GM12878 (cell line): ENCODE data around the gene GCDH. TPM values are rescaled to one million over a fixed set of nuclear protein-coding genes. Genes with fewer than 3 reads are reported as not detected.

ENCODE experiments used
- ATAC-seq: fragments of 200-7000 bp; cut with Tn5 transposase; 3 replicates; pipeline ENCODE4 v1.9.1; 2020; ENCODE audit warnings: mild to moderate bottlenecking, moderate library complexity
- BruUV-seq: library from RNA; stranded (reverse); fragments of 400-500 nt; replicated peaks from 2 replicates; lab custom pipeline; 2021; lab: Mats Ljungman, UMichigan
- CTCF ChIA-PET: fragments of 300-600 bp; sonication (Branson Sonifier 250); formaldehyde crosslinking; extraction: SDS; loops from one replicate; lab custom pipeline; 2021; ENCODE audit warnings: inconsistent platforms; lab: Yijun Ruan, JAX
- POLR2A ChIA-PET: fragments of 350-600 bp; formaldehyde crosslinking; extraction: SDS; loops from one replicate; lab custom pipeline; 2021; ENCODE audit warnings: inconsistent platforms; lab: Charles Lee
- RAD21 ChIA-PET: fragments of 300-600 bp; sonication (Branson Sonifier 250); formaldehyde crosslinking; loops from one replicate; lab custom pipeline; 2023; ENCODE audit warnings: antibody characterized with exemption; ENCODE audit not compliant: unreplicated experiment; lab: Charles Lee
- SMC1A ChIA-PET: fragments of 300-600 bp; sonication (Branson Sonifier 250); formaldehyde crosslinking; loops from one replicate; lab custom pipeline; 2023; ENCODE audit not compliant: unreplicated experiment, uncharacterized antibody; lab: Charles Lee
- DNase-seq: peaks from one replicate; pipeline ENCODE4 v3.0.0-alpha.2; 2011; ENCODE audit warnings: low read depth, low spot score
- FAIRE-seq: peaks from 3 replicates; lab custom pipeline; 2011; peaks lifted over from hg19 to GRCh38; lab: Jason Lieb, UNC
- H2AFZ ChIP-seq: 2 replicates; pipeline ENCODE4 v1.6.0; 2011; ENCODE audit warnings: low read depth, low read length, control low read depth; ENCODE audit not compliant: control insufficient read depth
- H3K27ac ChIP-seq: 2 replicates; pipeline ENCODE4 v1.5.1; 2011; ENCODE audit warnings: control low read depth; ENCODE audit not compliant: control insufficient read depth, insufficient read depth
- H3K27me3 ChIP-seq, 2 experiments: replicated peaks in 1 of 2; 2 replicates each; pipeline versions ENCODE4 v1.6.0 to v1.6.1; 2011; ENCODE audit warnings: low read length in 1 of 2; ENCODE audit not compliant: control insufficient read depth in 2 of 2, insufficient read depth in 2 of 2
- H3K36me3 ChIP-seq, 2 experiments: 2 replicates each; pipeline ENCODE4 v1.5.1; 2011; ENCODE audit warnings: low read length in 1 of 2; ENCODE audit not compliant: control insufficient read depth in 2 of 2, insufficient read depth in 2 of 2
- H3K4me1 ChIP-seq: 2 replicates; pipeline ENCODE4 v1.6.1; 2011; ENCODE audit warnings: mild to moderate bottlenecking, low read length, moderate library complexity, mixed read lengths; ENCODE audit not compliant: control insufficient read depth, insufficient read depth
- H3K4me2 ChIP-seq: 2 replicates; pipeline ENCODE4 v1.6.0; 2011; ENCODE audit warnings: control low read depth; ENCODE audit not compliant: control insufficient read depth, insufficient read depth
- H3K4me3 ChIP-seq: fragments of 200-600 bp; sonication (generic); 2 replicates; pipeline ENCODE4 v1.5.1; 2016
- H3K79me2 ChIP-seq: 2 replicates; pipeline ENCODE4 v1.6.0; 2011; ENCODE audit warnings: low read length; ENCODE audit not compliant: control insufficient read depth, insufficient read depth
- H3K9ac ChIP-seq: 2 replicates; pipeline ENCODE4 v1.8.0; 2011; ENCODE audit warnings: low read length, control low read depth, mixed read lengths; ENCODE audit not compliant: control insufficient read depth, insufficient read depth
- H3K9me3 ChIP-seq: replicated peaks from 3 replicates; pipeline ENCODE4 v1.5.1; 2011; ENCODE audit warnings: mild to moderate bottlenecking, low read length; ENCODE audit not compliant: control insufficient read depth, insufficient read depth
- H4K20me1 ChIP-seq: 2 replicates; pipeline ENCODE4 v1.6.0; 2011; ENCODE audit not compliant: control insufficient read depth, insufficient read depth
- BCL11A ChIP-seq: IDR thresholded peaks from 2 replicates; pipeline ENCODE4 v1.6.1; 2011; ENCODE audit warnings: low read depth, low read length
- CEBPB ChIP-seq, 2 experiments: fragments of 150-350 bp in 1 of 2; IDR thresholded peaks; 2 replicates each; pipeline ENCODE4 v1.6.1; 2012 to 2014; ENCODE audit warnings: low read depth in 2 of 2, low read length in 2 of 2, borderline replicate concordance in 1 of 2, inconsistent platforms in 1 of 2
- CHD2 ChIP-seq: IDR thresholded peaks from 2 replicates; pipeline ENCODE4 v1.6.1; 2011; ENCODE audit warnings: low read depth, low read length, improper control_type of control experiment, borderline replicate concordance
- IKZF2 ChIP-seq, 2 experiments: fragments of 450-650 bp; IDR thresholded peaks; 2 replicates each; pipeline ENCODE4 v1.6.1; 2017; ENCODE audit warnings: mild to moderate bottlenecking in 2 of 2, moderate library complexity in 2 of 2
- IRF4 ChIP-seq: IDR thresholded peaks from 2 replicates; pipeline ENCODE4 v1.6.1; 2011; ENCODE audit warnings: low read depth, low read length
- IRF5 ChIP-seq: fragments of 450-650 bp; IDR thresholded peaks from 2 replicates; pipeline ENCODE4 v1.6.1; 2017; ENCODE audit warnings: borderline replicate concordance
- MTA3 ChIP-seq: IDR thresholded peaks from 2 replicates; pipeline ENCODE4 v1.6.1; 2012; ENCODE audit warnings: low read length, inconsistent platforms, borderline replicate concordance
- NR2C1 ChIP-seq: fragments of 450-650 bp; IDR thresholded peaks from 2 replicates; pipeline ENCODE4 v1.6.1; 2017; ENCODE audit warnings: antibody characterized with exemption, mild to moderate bottlenecking, moderate library complexity
- PML ChIP-seq: IDR thresholded peaks from 2 replicates; pipeline ENCODE4 v1.6.1; 2012; ENCODE audit warnings: low read length, inconsistent platforms
- RB1 ChIP-seq: fragments of 450-650 bp; formaldehyde crosslinking; IDR thresholded peaks from 2 replicates; pipeline ENCODE4 v1.6.1; 2017; ENCODE audit warnings: mild to moderate bottlenecking, borderline replicate concordance
- SUPT20H ChIP-seq: IDR thresholded peaks from 2 replicates; pipeline ENCODE4 v1.6.1; 2011; ENCODE audit warnings: low read depth, mild to moderate bottlenecking, low read length, moderate library complexity, borderline replicate concordance; ENCODE audit not compliant: control insufficient read depth
- SUZ12 ChIP-seq: fragments of 200-600 bp; sonication (generic); IDR thresholded peaks from one replicate; pipeline ENCODE4 v1.6.1; 2018; ENCODE audit warnings: antibody characterized with exemption, mild to moderate bottlenecking; ENCODE audit not compliant: unreplicated experiment
- TBL1XR1 ChIP-seq: IDR thresholded peaks from 2 replicates; pipeline ENCODE4 v1.6.1; 2012; ENCODE audit warnings: low read depth, low read length, improper control_type of control experiment
- TCF12 ChIP-seq: IDR thresholded peaks from 2 replicates; pipeline ENCODE4 v1.6.1; 2011; ENCODE audit warnings: low read depth, mild to moderate bottlenecking, low read length
- WGBS: methylation state at CpG from one replicate; pipeline ENCODE4 v1.1.6; 2016; ENCODE audit warnings: low lambda C conversion rate; ENCODE audit not compliant: insufficient replicate concordance, insufficient coverage; ENCODE audit errors: missing lambda C conversion rate; 5-methylcytosine and 5-hydroxymethylcytosine counted together
- in situ Hi-C: fragments of 300-500 bp; cut with MboI; formaldehyde crosslinking; loops from 9 replicates; pipeline ENCODE4 v1.14.3; 2018; ENCODE audit warnings: mixed read lengths
- intact Hi-C: fragments of 100-400 bp; cut with micrococcal nuclease; formaldehyde crosslinking; loops from one replicate; pipeline ENCODE4 v1.14.2; 2022; ENCODE audit not compliant: unreplicated experiment
- polyA plus RNA-seq, 11 experiments: library from polyadenylated mRNA; depleted of rRNA in 4 of 11; unstranded in 6 of 11; stranded (reverse) in 5 of 11; fragments of >200 nt; fragmentation: Nextera tagmentation in 4 of 11; fragmentation: Illumina TruSeq in 1 of 11; extraction: Ambion mirVana in 4 of 11; extraction: Trizol in 1 of 11; gene quantifications; 1 replicate in 1 of 11; 2 replicates in 10 of 11; pipeline versions ENCODE4 v1.2.1 to v1.2.3, GENCODE V29; 2011 to 2016; ENCODE audit warnings: inconsistent platforms in 2 of 11, missing spikeins in 2 of 11, low read depth in 1 of 11
- total RNA-seq, 4 experiments: library from RNA; depleted of rRNA in 3 of 4; stranded (reverse); fragments of >200 nt in 3 of 4; fragmentation: Illumina TruSeq in 1 of 4; extraction: Trizol in 1 of 4; gene quantifications; 2 replicates each; pipeline versions ENCODE4 v1.2.1 to v1.2.3, GENCODE V29; 2013 to 2021
- TF ChIP-seq, protein P1 (sequence below): fragments of 450-650 bp; IDR thresholded peaks from 2 replicates; pipeline ENCODE4 v1.6.1; 2018; ENCODE audit warnings: borderline replicate concordance, mild to moderate bottlenecking; ENCODE audit not compliant: partially characterized antibody
- TF ChIP-seq, protein P2 (sequence below): IDR thresholded peaks from 2 replicates; pipeline ENCODE4 v1.6.1; 2012; ENCODE audit warnings: mild to moderate bottlenecking, low read depth, low read length

GCDH gene
- total and polyA plus RNA-seq, 10 of the 15 experiments (the other 5 are each of a cell fraction or from before 2014, with no cell fraction given): 4.2 to 69.4 (median 39.7) TPM

DNA sequence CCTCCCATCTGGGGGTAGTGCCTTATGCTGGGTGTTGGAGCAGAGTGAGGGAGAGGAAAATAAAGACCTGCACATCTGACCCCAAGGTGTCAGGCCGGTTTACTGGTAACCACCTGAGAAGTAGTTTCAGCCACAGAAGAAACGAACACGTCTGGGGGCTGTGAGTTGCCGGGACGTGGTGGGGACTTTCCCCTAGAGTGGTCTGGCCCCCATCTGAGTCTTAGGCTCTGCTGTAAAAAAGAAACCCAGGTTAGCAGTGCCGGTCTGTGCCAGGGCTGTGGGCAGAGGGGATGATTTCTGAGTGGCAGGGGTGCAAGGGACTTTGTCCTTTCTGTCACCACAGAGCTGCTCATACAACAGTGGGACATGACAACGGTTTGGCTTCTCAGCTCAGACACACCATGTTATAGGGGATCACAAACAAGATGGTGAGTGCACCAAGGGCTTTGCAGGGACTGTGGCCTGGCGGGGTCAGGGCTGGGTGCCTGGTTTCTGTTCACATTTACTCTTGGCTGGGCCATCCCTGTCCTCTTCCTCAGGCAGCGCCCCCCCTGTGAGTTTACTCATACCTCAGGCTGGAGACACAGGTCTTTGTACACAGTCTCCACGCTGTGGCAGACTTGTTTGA is 9.0 kb downstream of the GCDH start:
- in situ Hi-C loops (no loop called here), intact Hi-C loops (no loop called here)
- Histone ChIP-seq H3K27me3 (no peaks in the 10 kb centered on the region), H3K9ac (no peak overlapping the region), H3K79me2 (no peaks in the 10 kb centered on the region), H3K27ac (peak overlapping the region; percentile 4; the same call in 1 of the 2 replicates), H4K20me1 (no peaks in the 10 kb centered on the region), H3K36me3 (peaks cover 6 to 18% of the 10 kb centered on the region in 2 experiments), H3K4me3 (peak overlapping the region; percentile 9; the same call in 1 of the 2 replicates), H2AFZ (no peak overlapping the region), H3K9me3 (no peaks in the 10 kb centered on the region), H3K4me2 (peak overlapping the region; percentile 80), H3K4me1 (peaks cover 15% of the 10 kb centered on the region)
- ChIA-PET POLR2A (interaction anchor here (0.5 to 3.2 kb wide), 8 partner anchors 9 to 287 kb away, joined by 3 to 13 read pairs (median 3); partner anchors contain the start of genes CALR, FARSA, GCDH and SYCE2), RAD21 (interaction anchor here (1.0 to 3.1 kb wide), 7 partner anchors 10 to 65 kb away, joined by 4 to 21 read pairs (median 11); partner anchors contain the start of genes CALR, DNASE2, FARSA and GCDH), CTCF (interaction anchor here (0.9 to 6.0 kb wide), 15 partner anchors 10 to 256 kb away, joined by 3 to 41 read pairs (median 4); partner anchors contain the start of genes DNASE2, GCDH, JUNB and SYCE2), SMC1A (interaction anchor here (0.7 to 2.9 kb wide), 9 partner anchors 9 to 65 kb away, joined by 3 to 19 read pairs (median 5); partner anchors contain the start of genes FARSA, GCDH and KLF1)
- 0% methylated on average over 10 of the region's 10 CpGs for WGBS
- FAIRE-seq: peak; percentile 92
- peak; percentile 97 for ATAC-seq
- BruUV-seq: no TSS peak
- peak; percentile 61 for DNase-seq
- TF ChIP-seq PML (no peak), RB1 (no peak), MTA3 (peak; percentile 67; the same call in 1 of the 2 replicates), IRF4 (peak; percentile 66; the same call in 1 of the 2 replicates), NR2C1 (no peak), IKZF2 (IDR thresholded peaks at IDR 0.05) (peak; percentile 61 to 82), TCF12 (peak; percentile 49; the same call in 1 of the 2 replicates), TBL1XR1 (peak; percentile 84; the same call in 1 of the 2 replicates), CHD2 (peak; percentile 51; the same call in 1 of the 2 replicates), SUZ12 (no peak), CEBPB (IDR thresholded peaks at IDR 0.05; ENCODE audit: borderline replicate concordance in 1 of 2, low read depth in 2 of 2, low read length in 2 of 2) (no peak), SUPT20H (no peak), IRF5 (no peak), BCL11A (peak; percentile 51; the same call in 1 of the 2 replicates)
- TF ChIP-seq, protein P1, sequence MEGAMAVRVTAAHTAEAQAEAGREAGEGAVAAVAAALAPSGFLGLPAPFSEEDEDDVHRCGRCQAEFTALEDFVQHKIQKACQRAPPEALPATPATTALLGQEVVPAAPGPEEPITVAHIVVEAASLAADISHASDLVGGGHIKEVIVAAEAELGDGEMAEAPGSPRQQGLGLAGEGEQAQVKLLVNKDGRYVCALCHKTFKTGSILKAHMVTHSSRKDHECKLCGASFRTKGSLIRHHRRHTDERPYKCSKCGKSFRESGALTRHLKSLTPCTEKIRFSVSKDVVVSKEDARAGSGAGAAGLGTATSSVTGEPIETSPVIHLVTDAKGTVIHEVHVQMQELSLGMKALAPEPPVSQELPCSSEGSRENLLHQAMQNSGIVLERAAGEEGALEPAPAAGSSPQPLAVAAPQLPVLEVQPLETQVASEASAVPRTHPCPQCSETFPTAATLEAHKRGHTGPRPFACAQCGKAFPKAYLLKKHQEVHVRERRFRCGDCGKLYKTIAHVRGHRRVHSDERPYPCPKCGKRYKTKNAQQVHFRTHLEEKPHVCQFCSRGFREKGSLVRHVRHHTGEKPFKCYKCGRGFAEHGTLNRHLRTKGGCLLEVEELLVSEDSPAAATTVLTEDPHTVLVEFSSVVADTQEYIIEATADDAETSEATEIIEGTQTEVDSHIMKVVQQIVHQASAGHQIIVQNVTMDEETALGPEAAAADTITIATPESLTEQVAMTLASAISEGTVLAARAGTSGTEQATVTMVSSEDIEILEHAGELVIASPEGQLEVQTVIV: no peak
- TF ChIP-seq, protein P2, sequence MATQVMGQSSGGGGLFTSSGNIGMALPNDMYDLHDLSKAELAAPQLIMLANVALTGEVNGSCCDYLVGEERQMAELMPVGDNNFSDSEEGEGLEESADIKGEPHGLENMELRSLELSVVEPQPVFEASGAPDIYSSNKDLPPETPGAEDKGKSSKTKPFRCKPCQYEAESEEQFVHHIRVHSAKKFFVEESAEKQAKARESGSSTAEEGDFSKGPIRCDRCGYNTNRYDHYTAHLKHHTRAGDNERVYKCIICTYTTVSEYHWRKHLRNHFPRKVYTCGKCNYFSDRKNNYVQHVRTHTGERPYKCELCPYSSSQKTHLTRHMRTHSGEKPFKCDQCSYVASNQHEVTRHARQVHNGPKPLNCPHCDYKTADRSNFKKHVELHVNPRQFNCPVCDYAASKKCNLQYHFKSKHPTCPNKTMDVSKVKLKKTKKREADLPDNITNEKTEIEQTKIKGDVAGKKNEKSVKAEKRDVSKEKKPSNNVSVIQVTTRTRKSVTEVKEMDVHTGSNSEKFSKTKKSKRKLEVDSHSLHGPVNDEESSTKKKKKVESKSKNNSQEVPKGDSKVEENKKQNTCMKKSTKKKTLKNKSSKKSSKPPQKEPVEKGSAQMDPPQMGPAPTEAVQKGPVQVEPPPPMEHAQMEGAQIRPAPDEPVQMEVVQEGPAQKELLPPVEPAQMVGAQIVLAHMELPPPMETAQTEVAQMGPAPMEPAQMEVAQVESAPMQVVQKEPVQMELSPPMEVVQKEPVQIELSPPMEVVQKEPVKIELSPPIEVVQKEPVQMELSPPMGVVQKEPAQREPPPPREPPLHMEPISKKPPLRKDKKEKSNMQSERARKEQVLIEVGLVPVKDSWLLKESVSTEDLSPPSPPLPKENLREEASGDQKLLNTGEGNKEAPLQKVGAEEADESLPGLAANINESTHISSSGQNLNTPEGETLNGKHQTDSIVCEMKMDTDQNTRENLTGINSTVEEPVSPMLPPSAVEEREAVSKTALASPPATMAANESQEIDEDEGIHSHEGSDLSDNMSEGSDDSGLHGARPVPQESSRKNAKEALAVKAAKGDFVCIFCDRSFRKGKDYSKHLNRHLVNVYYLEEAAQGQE: no peak
